HG03565 (cell line): ENCODE results near the gene RNASE11.
"Not testable (repeated sequence)": the region's sequence is repeated elsewhere in the genome, so short reads cannot be mapped to it uniquely, and the experiment has no call there.

ENCODE experiments used
- ATAC-seq: cut with Tn5 transposase; IDR thresholded peaks from one replicate; pipeline ENCODE4 v1.9.1; 2021; ENCODE audit warnings: mild to moderate bottlenecking, moderate library complexity; ENCODE audit not compliant: unreplicated experiment

The RNASE11 gene

GRCh38 chr14:20583142-20583541, 4.7 kb downstream of the RNASE11 start:
- ATAC-seq: no peak

- no peak for ATAC-seq
Measured at GRCh38 chr14:20580242-20580641, 7.6 kb downstream of the RNASE11 start.

GRCh38 chr14:20578784-20579502, 8.9 kb downstream of the RNASE11 start:
- ATAC-seq: no peak

GRCh38 chr14:20578325-20578724, 9.5 kb downstream of the RNASE11 start:
- ATAC-seq: no peak

GRCh38 chr14:20572382-20572990, 15.3 kb downstream of the RNASE11 start:
- not testable (repeated sequence) for ATAC-seq

- ATAC-seq: not testable (repeated sequence)
Measured at GRCh38 chr14:20570720-20571119, 17.1 kb downstream of the RNASE11 start.

- not testable (repeated sequence) for ATAC-seq
Measured at GRCh38 chr14:20569865-20570264, 17.9 kb downstream of the RNASE11 start.

GRCh38 chr14:20569066-20569465, 18.7 kb downstream of the RNASE11 start:
- no peak for ATAC-seq

- no peak for ATAC-seq
Measured at GRCh38 chr14:20568393-20568792, 19.4 kb downstream of the RNASE11 start.

- ATAC-seq: not testable (repeated sequence)
Measured at GRCh38 chr14:20567199-20567598, 20.6 kb downstream of the RNASE11 start.

GRCh38 chr14:20564501-20564997, 23.3 kb downstream of the RNASE11 start:
- no peak for ATAC-seq

- ATAC-seq: no peak
Measured at GRCh38 chr14:20563971-20564370, 23.8 kb downstream of the RNASE11 start.

- ATAC-seq: no peak
Measured at GRCh38 chr14:20560961-20561360, 26.8 kb downstream of the RNASE11 start, which contains the start of gene RNASE9. Gene RNASE9 (minus strand): TSS chr14:20561047.

GRCh38 chr14:20559461-20559904, 28.3 kb downstream of the RNASE11 start:
- ATAC-seq: no peak

GRCh38 chr14:20557212-20557542, 30.6 kb downstream of the RNASE11 start:
- ATAC-seq: no peak

GRCh38 chr14:20556500-20557211, 31.1 kb downstream of the RNASE11 start:
- no peak for ATAC-seq

GRCh38 chr14:20555845-20556244, 32.0 kb downstream of the RNASE11 start:
- ATAC-seq: no peak

GRCh38 chr14:20553024-20553423, 34.8 kb downstream of the RNASE11 start:
- ATAC-seq: no peak

- no peak for ATAC-seq
Measured at GRCh38 chr14:20551606-20552005, 36.2 kb downstream of the RNASE11 start.

GRCh38 chr14:20550926-20551325, 36.9 kb downstream of the RNASE11 start:
- no peak for ATAC-seq

GRCh38 chr14:20548414-20549158, 39.2 kb downstream of the RNASE11 start:
- no peak for ATAC-seq
